Measurements from ENCODE around the gene CRYBG2. TPM values are rescaled to one million over a fixed set of nuclear protein-coding genes. Genes with fewer than 3 reads are reported as not detected.
A peak's percentile ranks its signal among the peaks of the same experiment; 100 is the strongest.

Gene CRYBG2
- total RNA-seq, 1 donor, result not detected

GRCh38 chr1:26276432-26276838 is 77.5 kb downstream of the CRYBG2 start:
- TF ChIP-seq, protein P1, sequence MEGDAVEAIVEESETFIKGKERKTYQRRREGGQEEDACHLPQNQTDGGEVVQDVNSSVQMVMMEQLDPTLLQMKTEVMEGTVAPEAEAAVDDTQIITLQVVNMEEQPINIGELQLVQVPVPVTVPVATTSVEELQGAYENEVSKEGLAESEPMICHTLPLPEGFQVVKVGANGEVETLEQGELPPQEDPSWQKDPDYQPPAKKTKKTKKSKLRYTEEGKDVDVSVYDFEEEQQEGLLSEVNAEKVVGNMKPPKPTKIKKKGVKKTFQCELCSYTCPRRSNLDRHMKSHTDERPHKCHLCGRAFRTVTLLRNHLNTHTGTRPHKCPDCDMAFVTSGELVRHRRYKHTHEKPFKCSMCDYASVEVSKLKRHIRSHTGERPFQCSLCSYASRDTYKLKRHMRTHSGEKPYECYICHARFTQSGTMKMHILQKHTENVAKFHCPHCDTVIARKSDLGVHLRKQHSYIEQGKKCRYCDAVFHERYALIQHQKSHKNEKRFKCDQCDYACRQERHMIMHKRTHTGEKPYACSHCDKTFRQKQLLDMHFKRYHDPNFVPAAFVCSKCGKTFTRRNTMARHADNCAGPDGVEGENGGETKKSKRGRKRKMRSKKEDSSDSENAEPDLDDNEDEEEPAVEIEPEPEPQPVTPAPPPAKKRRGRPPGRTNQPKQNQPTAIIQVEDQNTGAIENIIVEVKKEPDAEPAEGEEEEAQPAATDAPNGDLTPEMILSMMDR (IDR thresholded peaks at IDR 0.05; ENCODE audit: insufficient read depth, low read length), result no peak
- DNase-seq (ENCODE audit: low read depth), result no peak
- no peak overlapping the region for H3K4me3 ChIP-seq (ENCODE audit: low read depth, low read length)

DNA sequence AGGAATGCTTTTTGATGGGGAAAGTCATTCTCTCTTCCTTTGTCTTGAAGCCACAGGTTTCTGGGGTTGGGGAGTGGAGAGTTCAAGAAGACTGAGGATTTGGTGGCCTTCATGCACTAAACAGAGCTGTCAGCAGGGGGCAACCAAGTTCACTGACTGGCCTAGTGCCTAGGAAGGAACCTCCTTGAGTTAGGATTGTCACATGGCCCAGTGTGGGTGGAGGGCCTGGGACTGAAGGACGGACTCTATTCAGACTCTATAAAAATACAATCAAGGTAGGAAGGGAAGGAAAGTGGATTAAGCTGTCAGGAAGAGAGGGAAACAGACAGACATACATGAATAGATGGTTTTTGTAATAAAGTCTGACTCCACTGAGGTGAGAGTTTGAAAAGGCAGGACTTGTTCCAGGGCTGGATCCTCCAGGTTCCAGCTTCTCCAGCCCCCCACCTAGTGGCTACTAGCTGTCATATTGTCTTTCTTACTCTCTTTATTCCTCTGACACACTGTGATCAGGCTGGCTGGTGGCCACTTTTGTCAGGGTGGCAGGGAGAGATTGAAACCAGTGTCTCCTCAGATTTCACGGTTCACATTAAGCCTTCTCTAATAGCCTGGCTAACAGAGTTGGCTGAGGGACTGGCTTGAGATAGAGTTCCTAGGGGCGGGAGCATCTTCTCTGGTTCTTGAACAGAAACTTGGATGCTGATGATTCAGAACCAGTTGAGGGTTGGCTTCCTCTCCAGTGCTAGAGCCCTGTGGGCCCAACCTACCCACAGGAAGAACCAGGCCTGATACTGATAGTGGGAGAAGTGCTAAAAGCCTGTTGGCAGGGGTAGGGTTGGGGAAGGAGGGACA is 78.1 kb downstream of the CRYBG2 start:
- DNase-seq (ENCODE audit: low read depth), result peak; percentile 99
- H3K4me3 ChIP-seq (ENCODE audit: low read depth, low read length), result no peak overlapping the region
- TF ChIP-seq, protein P1 (IDR thresholded peaks at IDR 0.05; ENCODE audit: insufficient read depth, low read length), result peak; percentile 88

DNA sequence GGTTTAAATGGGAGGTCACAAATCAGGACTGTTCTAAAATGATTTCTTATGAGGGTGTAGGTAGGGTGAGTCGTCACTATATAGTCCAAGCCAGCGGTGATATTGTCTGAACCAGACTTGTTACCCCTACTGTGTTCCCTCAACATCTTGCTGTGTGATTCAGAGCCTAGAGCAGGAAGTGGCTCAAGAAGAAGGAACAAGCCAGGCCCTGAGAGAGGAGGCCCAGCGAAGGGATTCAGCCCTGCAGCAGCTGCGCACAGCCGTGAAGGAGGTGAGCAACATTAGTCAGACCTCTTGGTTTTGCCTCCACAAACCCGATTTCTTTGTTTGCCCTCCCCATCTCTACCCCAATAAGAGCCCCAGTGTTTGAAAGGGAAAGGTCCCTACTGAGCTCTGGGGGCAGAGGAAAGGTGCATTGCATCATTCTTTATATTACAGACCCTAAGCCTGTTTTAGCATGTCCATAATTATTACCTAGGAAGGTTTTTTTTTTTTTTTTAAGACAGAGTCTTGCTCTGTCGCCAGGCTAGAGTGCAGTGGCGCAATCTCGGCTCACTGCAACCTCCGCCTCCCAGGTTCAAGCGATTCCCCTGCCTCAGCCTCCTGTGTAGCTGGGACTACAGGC is 79.0 kb downstream of the CRYBG2 start:
- TF ChIP-seq, protein P1 (IDR thresholded peaks at IDR 0.05; ENCODE audit: insufficient read depth, low read length), result no peak
- H3K4me3 ChIP-seq (ENCODE audit: low read depth, low read length), result no peak overlapping the region
- no peak for DNase-seq (ENCODE audit: low read depth)

Other genes starting within 250 kb of the CRYBG2 start
- 5.5 and 10.1 TPM in 2 replicates for gene PDIK1L, start 242.3 kb downstream of the CRYBG2 start, total RNA-seq (ENCODE audit: low replicate concordance)
- not detected in 2 replicates for gene FAM110D, start 195.1 kb downstream of the CRYBG2 start, total RNA-seq (ENCODE audit: low replicate concordance)
- gene C1orf232, start 185.2 kb downstream of the CRYBG2 start, total RNA-seq (ENCODE audit: low replicate concordance), result not detected in 2 replicates
- 19.4 and 42.4 TPM in 2 replicates for gene ZNF593, start 184.2 kb downstream of the CRYBG2 start, total RNA-seq (ENCODE audit: low replicate concordance)
- not detected in 2 replicates for gene ZNF593OS, start 182.3 kb downstream of the CRYBG2 start, total RNA-seq (ENCODE audit: low replicate concordance)
- 0.27 TPM in 1 of 2 replicates, not detected in the other for gene CNKSR1, start 176.6 kb downstream of the CRYBG2 start, total RNA-seq (ENCODE audit: low replicate concordance)
- not detected in 2 replicates for gene CATSPER4, start 163.5 kb downstream of the CRYBG2 start, total RNA-seq (ENCODE audit: low replicate concordance)
- gene CEP85, start 119.9 kb downstream of the CRYBG2 start, total RNA-seq (ENCODE audit: low replicate concordance), result 5.6 and 12.9 TPM in 2 replicates
- 18.1 and 114 TPM in 2 replicates for gene SH3BGRL3, start 74.0 kb downstream of the CRYBG2 start, total RNA-seq (ENCODE audit: low replicate concordance)
- gene UBXN11, start 47.5 kb downstream of the CRYBG2 start, total RNA-seq (ENCODE audit: low replicate concordance), result 5.2 and 8.9 TPM in 2 replicates
- gene CD52, start 36.2 kb downstream of the CRYBG2 start, total RNA-seq (ENCODE audit: low replicate concordance), result not detected in 2 replicates
- not detected in 2 replicates for gene ZNF683, start 18.6 kb upstream of the CRYBG2 start, total RNA-seq (ENCODE audit: low replicate concordance)
- gene LIN28A, start 56.7 kb upstream of the CRYBG2 start, total RNA-seq (ENCODE audit: low replicate concordance), result not detected in 2 replicates
- gene DHDDS, start 78.2 kb upstream of the CRYBG2 start, total RNA-seq (ENCODE audit: low replicate concordance), result 46.0 and 55.7 TPM in 2 replicates
- 161 and 225 TPM in 2 replicates for gene HMGN2, start 118.3 kb upstream of the CRYBG2 start, total RNA-seq (ENCODE audit: low replicate concordance)
- gene RPS6KA1, start 175.6 kb upstream of the CRYBG2 start, total RNA-seq (ENCODE audit: low replicate concordance), result 1.3 and 2.9 TPM in 2 replicates

All from fibroblast of the aortic adventitia (primary cell).